Measurements from ENCODE around the gene TXLNG.

- TF ChIP-seq, protein P1, sequence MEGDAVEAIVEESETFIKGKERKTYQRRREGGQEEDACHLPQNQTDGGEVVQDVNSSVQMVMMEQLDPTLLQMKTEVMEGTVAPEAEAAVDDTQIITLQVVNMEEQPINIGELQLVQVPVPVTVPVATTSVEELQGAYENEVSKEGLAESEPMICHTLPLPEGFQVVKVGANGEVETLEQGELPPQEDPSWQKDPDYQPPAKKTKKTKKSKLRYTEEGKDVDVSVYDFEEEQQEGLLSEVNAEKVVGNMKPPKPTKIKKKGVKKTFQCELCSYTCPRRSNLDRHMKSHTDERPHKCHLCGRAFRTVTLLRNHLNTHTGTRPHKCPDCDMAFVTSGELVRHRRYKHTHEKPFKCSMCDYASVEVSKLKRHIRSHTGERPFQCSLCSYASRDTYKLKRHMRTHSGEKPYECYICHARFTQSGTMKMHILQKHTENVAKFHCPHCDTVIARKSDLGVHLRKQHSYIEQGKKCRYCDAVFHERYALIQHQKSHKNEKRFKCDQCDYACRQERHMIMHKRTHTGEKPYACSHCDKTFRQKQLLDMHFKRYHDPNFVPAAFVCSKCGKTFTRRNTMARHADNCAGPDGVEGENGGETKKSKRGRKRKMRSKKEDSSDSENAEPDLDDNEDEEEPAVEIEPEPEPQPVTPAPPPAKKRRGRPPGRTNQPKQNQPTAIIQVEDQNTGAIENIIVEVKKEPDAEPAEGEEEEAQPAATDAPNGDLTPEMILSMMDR (IDR thresholded peaks at IDR 0.05; ENCODE audit: low read depth, low read length), result no peak
- no peak for TF ChIP-seq EZH2phosphoT487 (IDR thresholded peaks at IDR 0.05; ENCODE audit: low read depth)
These were observed 65.2 kb downstream of the TXLNG start for GRCh38 chrX:16851421-16851820.
